NCI-H2107 (cell line): ENCODE data around the gene MYO10.

Experiments used
- DNase-seq: peaks from one replicate; lab custom pipeline; 2025; lab: John Stamatoyannopoulos, UW

MYO10 gene

GRCh38 chr5:16916262-16916878 is 19.7 kb downstream of the MYO10 start:
- DNase-seq = no peak

GRCh38 chr5:16914584-16914983 is 21.5 kb downstream of the MYO10 start:
- no peak for DNase-seq

GRCh38 chr5:16914108-16914435 is 22.0 kb downstream of the MYO10 start:
- DNase-seq = no peak

- no peak for DNase-seq
These were observed 22.6 kb downstream of the MYO10 start for GRCh38 chr5:16913187-16914107.

- no peak for DNase-seq
These were observed 24.0 kb downstream of the MYO10 start for GRCh38 chr5:16912080-16912479.

- DNase-seq = no peak
These were observed 26.6 kb downstream of the MYO10 start for GRCh38 chr5:16909464-16909863.

GRCh38 chr5:16907270-16907669 is 28.8 kb downstream of the MYO10 start:
- no peak for DNase-seq

GRCh38 chr5:16906255-16906654 is 29.8 kb downstream of the MYO10 start:
- DNase-seq = no peak

- DNase-seq = no peak
These were observed 32.4 kb downstream of the MYO10 start for GRCh38 chr5:16903480-16904300.

GRCh38 chr5:16902846-16903245 is 33.2 kb downstream of the MYO10 start:
- DNase-seq = no peak

GRCh38 chr5:16901021-16901644 is 35.0 kb downstream of the MYO10 start:
- DNase-seq = no peak

- DNase-seq = no peak
These were observed 36.9 kb downstream of the MYO10 start for GRCh38 chr5:16899171-16899570.

GRCh38 chr5:16897800-16898199 is 38.3 kb downstream of the MYO10 start:
- no peak for DNase-seq

- no peak for DNase-seq
These were observed 38.8 kb downstream of the MYO10 start for GRCh38 chr5:16897284-16897704.

- DNase-seq = no peak
These were observed 39.3 kb downstream of the MYO10 start for GRCh38 chr5:16896767-16897166.

- DNase-seq = no peak
These were observed 41.6 kb downstream of the MYO10 start for GRCh38 chr5:16894236-16895057.

GRCh38 chr5:16891033-16891432 is 45.1 kb downstream of the MYO10 start:
- DNase-seq = no peak

- no peak for DNase-seq
These were observed 46.0 kb downstream of the MYO10 start for GRCh38 chr5:16889972-16890519.

GRCh38 chr5:16889203-16889971 is 46.7 kb downstream of the MYO10 start:
- DNase-seq = no peak

- DNase-seq = no peak
These were observed 47.4 kb downstream of the MYO10 start for GRCh38 chr5:16888694-16889124.
